RWPE2 (cell line): ENCODE data around the gene SCFD2.

Experiments
- ATAC-seq: fragments of 200-7000 bp; cut with Tn5 transposase; 3 replicates; pipeline ENCODE4 v1.9.1; 2021; ENCODE audit warnings: low read depth
- DNase-seq: peaks from one replicate; pipeline ENCODE4 v3.0.0-alpha.2; 2020; ENCODE audit warnings: low spot score
- H3K27ac ChIP-seq: fragments of 450-650 bp; 2 replicates; pipeline ENCODE4 v1.5.1; 2017; ENCODE audit warnings: mild to moderate bottlenecking; ENCODE audit not compliant: poor library complexity, severe bottlenecking
- H3K27me3 ChIP-seq: fragments of 250-450 bp; sonication (Bioruptor Pico); 2 replicates; pipeline ENCODE4 v1.5.1; 2021; ENCODE audit warnings: mild to moderate bottlenecking, moderate library complexity; ENCODE audit not compliant: insufficient read depth, poor library complexity, severe bottlenecking
- H3K36me3 ChIP-seq: fragments of 250-450 bp; sonication (Bioruptor Pico); 2 replicates; pipeline ENCODE4 v1.5.1; 2020; ENCODE audit warnings: low read depth, mild to moderate bottlenecking, moderate library complexity
- H3K4me1 ChIP-seq: fragments of 250-450 bp; sonication (Bioruptor Pico); 2 replicates; pipeline ENCODE4 v1.5.1; 2021; ENCODE audit warnings: mild to moderate bottlenecking, moderate library complexity; ENCODE audit not compliant: insufficient read depth, poor library complexity, severe bottlenecking
- H3K4me3 ChIP-seq: fragments of 250-450 bp; sonication (Bioruptor Pico); 2 replicates; pipeline ENCODE4 v1.5.1; 2021; ENCODE audit warnings: mild to moderate bottlenecking, moderate library complexity; ENCODE audit not compliant: severe bottlenecking
- H3K9me3 ChIP-seq: fragments of 250-450 bp; sonication (Bioruptor Pico); 2 replicates; pipeline ENCODE4 v1.5.1; 2021; ENCODE audit warnings: mild to moderate bottlenecking, moderate library complexity; ENCODE audit not compliant: severe bottlenecking
- CTCF ChIP-seq: fragments of 450-650 bp; IDR thresholded peaks from one replicate; pipeline ENCODE4 v1.5.1; 2017; ENCODE audit warnings: mild to moderate bottlenecking, moderate library complexity; ENCODE audit not compliant: poor library complexity, severe bottlenecking

The SCFD2 gene

DNA sequence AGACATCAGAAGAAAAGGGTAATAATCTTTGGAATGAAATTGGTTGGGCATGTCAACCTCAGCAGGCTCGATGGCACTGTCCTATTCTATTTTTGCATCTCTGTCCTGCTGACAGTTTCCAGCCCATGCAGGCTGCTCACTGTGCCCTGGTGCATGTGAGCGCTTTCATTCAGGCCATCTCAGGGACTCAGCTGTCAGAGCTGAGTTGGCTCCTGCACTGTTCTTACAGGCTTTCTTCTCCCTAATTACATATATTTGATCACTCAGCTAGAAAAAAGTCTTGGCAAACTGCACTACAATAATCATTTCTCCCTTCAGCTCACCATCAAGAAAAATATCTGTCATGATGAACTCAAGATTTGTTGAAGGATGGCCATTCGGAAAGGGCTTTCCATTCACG, 419.0 kb downstream of the SCFD2 start:
- Histone ChIP-seq H3K4me1 (no peaks in the 10 kb centered on the region), H3K4me3 (no peak overlapping the region), H3K27me3 (no peaks in the 10 kb centered on the region), H3K27ac (no peak overlapping the region), H3K36me3 (no peaks in the 10 kb centered on the region), H3K9me3 (no peaks in the 10 kb centered on the region)
- TF ChIP-seq CTCF, result no peak
- DNase-seq (no peak), ATAC-seq (no peak)

GRCh38 chr4:52945982-52946381, 419.9 kb downstream of the SCFD2 start:
- ATAC-seq (no peak), DNase-seq (no peak)
- no peaks in the 10 kb centered on the region for H3K4me1 ChIP-seq
- TF ChIP-seq CTCF, result no peak
- H3K9me3 ChIP-seq, result no peaks in the 10 kb centered on the region
- no peak overlapping the region for H3K27ac ChIP-seq
- H3K36me3 ChIP-seq, result no peaks in the 10 kb centered on the region
- no peak overlapping the region for H3K4me3 ChIP-seq
- no peaks in the 10 kb centered on the region for H3K27me3 ChIP-seq

DNA sequence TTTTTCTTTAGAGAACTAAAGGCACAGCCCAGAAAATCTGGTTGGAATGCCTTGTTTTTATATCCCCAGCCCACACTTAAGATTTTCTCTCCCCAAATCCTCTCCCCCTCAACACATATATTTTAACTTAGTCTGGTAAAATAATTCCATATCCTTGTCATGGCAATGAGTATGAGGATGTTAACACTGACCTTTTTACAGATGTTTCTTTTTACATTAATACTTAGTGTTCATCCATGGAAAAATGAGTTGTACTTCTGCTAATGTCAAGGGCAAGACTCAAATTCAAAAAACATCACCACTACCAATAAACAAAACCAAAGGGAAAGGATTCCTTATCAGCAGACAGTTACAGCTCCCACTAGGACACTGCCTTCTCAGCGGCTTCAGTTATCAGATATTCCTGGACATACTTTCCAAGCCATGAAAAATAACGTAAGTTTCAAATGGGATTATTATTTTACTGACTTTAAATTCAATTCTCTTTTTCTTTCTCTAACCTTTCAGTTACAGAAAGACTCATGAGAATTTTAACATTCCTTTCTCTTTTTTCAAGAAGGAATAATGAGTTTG, 420.4 kb downstream of the SCFD2 start:
- Histone ChIP-seq H3K36me3 (no peaks in the 10 kb centered on the region), H3K4me3 (no peak overlapping the region), H3K27ac (no peak overlapping the region), H3K9me3 (no peaks in the 10 kb centered on the region), H3K27me3 (no peaks in the 10 kb centered on the region), H3K4me1 (no peaks in the 10 kb centered on the region)
- DNase-seq (no peak), ATAC-seq (no peak)
- no peak for TF ChIP-seq CTCF

- no peak overlapping the region for H3K27ac ChIP-seq
- ATAC-seq, result no peak
- no peaks in the 10 kb centered on the region for H3K36me3 ChIP-seq
- no peak overlapping the region for H3K4me3 ChIP-seq
- TF ChIP-seq CTCF, result no peak
- DNase-seq, result no peak
- no peaks in the 10 kb centered on the region for H3K27me3 ChIP-seq
- H3K9me3 ChIP-seq, result no peaks in the 10 kb centered on the region
- no peaks in the 10 kb centered on the region for H3K4me1 ChIP-seq
Observed at GRCh38 chr4:52943677-52944076, 422.2 kb downstream of the SCFD2 start.

- no peak overlapping the region for H3K27ac ChIP-seq
- no peak for TF ChIP-seq CTCF
- no peak overlapping the region for H3K4me3 ChIP-seq
- no peaks in the 10 kb centered on the region for H3K27me3 ChIP-seq
- H3K36me3 ChIP-seq, result no peaks in the 10 kb centered on the region
- H3K9me3 ChIP-seq, result no peaks in the 10 kb centered on the region
- DNase-seq, result no peak
- ATAC-seq, result no peak
- no peaks in the 10 kb centered on the region for H3K4me1 ChIP-seq
Observed at GRCh38 chr4:52942936-52943335, 422.9 kb downstream of the SCFD2 start.
